DND-41 (cell line): ENCODE data around the gene SHANK1.

Source experiments
- ATAC-seq: fragments of 200-7000 bp; cut with Tn5 transposase; 3 replicates; pipeline ENCODE4 v1.9.1; 2021; ENCODE audit warnings: low read depth; ENCODE audit not compliant: insufficient read depth
- DNase-seq: peaks from one replicate; pipeline ENCODE4 v3.0.0-alpha.2; 2020
- H2AFZ ChIP-seq: 2 replicates; pipeline ENCODE4 v1.6.0; 2012; ENCODE audit warnings: low read depth, low read length
- H3K27ac ChIP-seq: 2 replicates; pipeline ENCODE4 v1.5.1; 2012; ENCODE audit warnings: low read length, inconsistent platforms
- H3K27me3 ChIP-seq: fragments of 200-600 bp; sonication (generic); 2 replicates; pipeline ENCODE4 v1.6.0; 2012; ENCODE audit warnings: low read length, mild to moderate bottlenecking, inconsistent platforms; ENCODE audit not compliant: insufficient read depth, poor library complexity
- H3K36me3 ChIP-seq: 2 replicates; pipeline ENCODE4 v1.5.1; 2012; ENCODE audit warnings: low read length, inconsistent platforms; ENCODE audit not compliant: insufficient read depth
- H3K4me1 ChIP-seq: 2 replicates; pipeline ENCODE4 v1.5.1; 2012; ENCODE audit warnings: mild to moderate bottlenecking, low read length; ENCODE audit not compliant: insufficient read depth
- H3K4me2 ChIP-seq: 2 replicates; pipeline ENCODE4 v1.6.0; 2012; ENCODE audit warnings: mild to moderate bottlenecking, moderate library complexity, low read length, inconsistent platforms; ENCODE audit not compliant: insufficient read depth
- H3K4me3 ChIP-seq, 2 experiments: fragments of 200-600 bp in 1 of 2; shearing (Covaris generic) in 1 of 2; 2 replicates each; pipeline ENCODE4 v1.5.1; 2012 to 2016; ENCODE audit warnings: inconsistent platforms in 2 of 2, low read length in 2 of 2, mild to moderate bottlenecking in 2 of 2, low read depth in 1 of 2, moderate library complexity in 1 of 2
- H3K79me2 ChIP-seq: 2 replicates; pipeline ENCODE4 v1.6.0; 2012; ENCODE audit warnings: low read length, inconsistent platforms; ENCODE audit not compliant: insufficient read depth
- H3K9ac ChIP-seq: 2 replicates; pipeline ENCODE4 v1.6.0; 2012; ENCODE audit warnings: low read depth, mild to moderate bottlenecking, inconsistent platforms, low read length, moderate library complexity
- H3K9me3 ChIP-seq: 2 replicates; pipeline ENCODE4 v1.5.1; 2012; ENCODE audit warnings: low read length, moderate library complexity, mild to moderate bottlenecking, inconsistent platforms; ENCODE audit not compliant: insufficient read depth, severe bottlenecking
- H4K20me1 ChIP-seq: 2 replicates; pipeline ENCODE4 v1.6.0; 2012; ENCODE audit warnings: low read length; ENCODE audit not compliant: insufficient read depth
- CTCF ChIP-seq: IDR thresholded peaks from 2 replicates; pipeline ENCODE4 v1.5.1; 2012; ENCODE audit warnings: borderline replicate concordance, low read length, moderate library complexity, mild to moderate bottlenecking; ENCODE audit not compliant: poor library complexity, severe bottlenecking; ENCODE audit errors: extremely low read depth
- EZH2 ChIP-seq: IDR thresholded peaks from 3 replicates; pipeline ENCODE4 v1.6.1; 2012; ENCODE audit warnings: borderline replicate concordance, low read depth, mild to moderate bottlenecking, moderate library complexity, low read length, inconsistent platforms; ENCODE audit not compliant: severe bottlenecking

SHANK1 gene

GRCh38 chr19:50739132-50739913 is 19.7 kb upstream of the SHANK1 start:
- Histone ChIP-seq H3K79me2 (no peaks in the 10 kb centered on the region), H3K27ac (no peak overlapping the region), H3K9ac (no peak overlapping the region), H2AFZ (no peak overlapping the region), H3K36me3 (no peaks in the 10 kb centered on the region), H3K9me3 (no peaks in the 10 kb centered on the region), H3K27me3 (no peaks in the 10 kb centered on the region), H3K4me3 (no peak overlapping the region), H3K4me1 (no peaks in the 10 kb centered on the region), H3K4me2 (no peak overlapping the region), H4K20me1 (no peaks in the 10 kb centered on the region)
- TF ChIP-seq CTCF (no peak), EZH2 (no peak)
- ATAC-seq: no peak
- DNase-seq: no peak

- no peak for TF ChIP-seq CTCF
- TF ChIP-seq EZH2: no peak
- Histone ChIP-seq H3K79me2 (no peaks in the 10 kb centered on the region), H2AFZ (no peak overlapping the region), H3K9me3 (no peaks in the 10 kb centered on the region), H3K36me3 (no peaks in the 10 kb centered on the region), H3K27ac (no peak overlapping the region), H3K27me3 (no peaks in the 10 kb centered on the region), H3K9ac (no peak overlapping the region), H3K4me3 (no peak overlapping the region), H3K4me2 (no peak overlapping the region), H4K20me1 (no peaks in the 10 kb centered on the region), H3K4me1 (no peaks in the 10 kb centered on the region)
- ATAC-seq (no peak), DNase-seq (no peak)
These were observed 16.7 kb upstream of the SHANK1 start for GRCh38 chr19:50736338-50736737.

- no peak for DNase-seq
- H3K27me3 ChIP-seq: no peaks in the 10 kb centered on the region
- no peak overlapping the region for H3K27ac ChIP-seq
- no peak overlapping the region for H2AFZ ChIP-seq
- no peak for TF ChIP-seq CTCF
- TF ChIP-seq EZH2: no peak
- H3K4me3 ChIP-seq: no peak overlapping the region
- no peak overlapping the region for H3K9ac ChIP-seq
- no peaks in the 10 kb centered on the region for H3K79me2 ChIP-seq
- no peaks in the 10 kb centered on the region for H4K20me1 ChIP-seq
- H3K4me2 ChIP-seq: no peak overlapping the region
- no peaks in the 10 kb centered on the region for H3K36me3 ChIP-seq
- no peaks in the 10 kb centered on the region for H3K4me1 ChIP-seq
- no peaks in the 10 kb centered on the region for H3K9me3 ChIP-seq
- no peak for ATAC-seq
These were observed 16.3 kb upstream of the SHANK1 start for GRCh38 chr19:50735869-50736268.

- Histone ChIP-seq H3K27me3 (no peaks in the 10 kb centered on the region), H2AFZ (no peak overlapping the region), H4K20me1 (peaks cover 20% of the 10 kb centered on the region), H3K27ac (no peak overlapping the region), H3K36me3 (no peaks in the 10 kb centered on the region), H3K4me2 (no peak overlapping the region), H3K9ac (no peak overlapping the region), H3K79me2 (peaks cover 14% of the 10 kb centered on the region), H3K9me3 (no peaks in the 10 kb centered on the region), H3K4me3 (no peak overlapping the region), H3K4me1 (peaks cover 14% of the 10 kb centered on the region)
- ATAC-seq: no peak
- no peak for DNase-seq
- TF ChIP-seq EZH2 (no peak), CTCF (no peak)
These were observed 10.3 kb upstream of the SHANK1 start for GRCh38 chr19:50729894-50730293.
